Stimulated activated CD4-positive, alpha-beta T cell treated with anti-CD3 and anti-CD28 coated beads, Interleukin-12 subunit alpha, Interleukin-12 subunit beta, amount 100 ng/mL, for 4 hours (primary cell): ENCODE results near the gene NPY.

Experiments
- DNase-seq: peaks from one replicate; pipeline ENCODE4 v3.0.0-alpha.2; 2020

NPY gene

GRCh38 chr7:24318326-24318725, 34.3 kb downstream of the NPY start:
- DNase-seq, result no peak

- DNase-seq, result no peak
These were observed 35.2 kb downstream of the NPY start for GRCh38 chr7:24319209-24319608.

- DNase-seq, result no peak
These were observed 40.0 kb downstream of the NPY start for GRCh38 chr7:24323961-24324480.

GRCh38 chr7:24325708-24326107, 41.7 kb downstream of the NPY start:
- DNase-seq, result no peak

- no peak for DNase-seq
These were observed 44.1 kb downstream of the NPY start for GRCh38 chr7:24328050-24328449.

GRCh38 chr7:24328894-24329293, 44.9 kb downstream of the NPY start:
- DNase-seq, result no peak

GRCh38 chr7:24334012-24334411, 50.0 kb downstream of the NPY start:
- no peak for DNase-seq

- DNase-seq, result no peak
These were observed 50.6 kb downstream of the NPY start for GRCh38 chr7:24334627-24335026.

GRCh38 chr7:24336461-24336860, 52.5 kb downstream of the NPY start:
- no peak for DNase-seq

GRCh38 chr7:24337180-24337579, 53.2 kb downstream of the NPY start:
- DNase-seq, result no peak

GRCh38 chr7:24339575-24339974, 55.6 kb downstream of the NPY start:
- no peak for DNase-seq

GRCh38 chr7:24340727-24341126, 56.7 kb downstream of the NPY start:
- no peak for DNase-seq
